ENCODE data around the gene GET3.

GRCh38 chr19:12779162-12779993 is 42.1 kb downstream of the GET3 start:
- TF ChIP-seq, protein P1, sequence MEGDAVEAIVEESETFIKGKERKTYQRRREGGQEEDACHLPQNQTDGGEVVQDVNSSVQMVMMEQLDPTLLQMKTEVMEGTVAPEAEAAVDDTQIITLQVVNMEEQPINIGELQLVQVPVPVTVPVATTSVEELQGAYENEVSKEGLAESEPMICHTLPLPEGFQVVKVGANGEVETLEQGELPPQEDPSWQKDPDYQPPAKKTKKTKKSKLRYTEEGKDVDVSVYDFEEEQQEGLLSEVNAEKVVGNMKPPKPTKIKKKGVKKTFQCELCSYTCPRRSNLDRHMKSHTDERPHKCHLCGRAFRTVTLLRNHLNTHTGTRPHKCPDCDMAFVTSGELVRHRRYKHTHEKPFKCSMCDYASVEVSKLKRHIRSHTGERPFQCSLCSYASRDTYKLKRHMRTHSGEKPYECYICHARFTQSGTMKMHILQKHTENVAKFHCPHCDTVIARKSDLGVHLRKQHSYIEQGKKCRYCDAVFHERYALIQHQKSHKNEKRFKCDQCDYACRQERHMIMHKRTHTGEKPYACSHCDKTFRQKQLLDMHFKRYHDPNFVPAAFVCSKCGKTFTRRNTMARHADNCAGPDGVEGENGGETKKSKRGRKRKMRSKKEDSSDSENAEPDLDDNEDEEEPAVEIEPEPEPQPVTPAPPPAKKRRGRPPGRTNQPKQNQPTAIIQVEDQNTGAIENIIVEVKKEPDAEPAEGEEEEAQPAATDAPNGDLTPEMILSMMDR (IDR thresholded peaks at IDR 0.05) = no peak
- no peak for TF ChIP-seq POLR2A (IDR thresholded peaks at IDR 0.05)

Data from thyroid gland (tissue), 4 donors.